Mucosa of gallbladder (tissue), 1 donor: ENCODE measurements around the gene ELP6. TPM values are rescaled to one million over a fixed set of nuclear protein-coding genes. Genes with fewer than 3 reads are reported as not detected.
A peak's percentile ranks its signal among the peaks of the same experiment; 100 is the strongest.
"Not testable (repeated sequence)": the region's sequence is repeated elsewhere in the genome, so short reads cannot be mapped to it uniquely, and the experiment has no call there.

Experiments
- DNase-seq: peaks from one replicate; pipeline ENCODE4 v3.0.0-alpha.2; 2020; ENCODE audit warnings: low spot score
- total RNA-seq: library from RNA; stranded (reverse); gene quantifications from one replicate; pipeline ENCODE4 v1.2.1, GENCODE V29; 2021
- donor health status: DM: no; HTN: no; CAD: no.

The ELP6 gene
- total RNA-seq, 1 donor from 2014 or later: 23.8 TPM

GRCh38 chr3:47512416-47513124 is 942 bp downstream of the ELP6 start:
- no peak for DNase-seq

- DNase-seq: not testable (repeated sequence)
These were observed 8.2 kb downstream of the ELP6 start for GRCh38 chr3:47505267-47505666.

GRCh38 chr3:47504113-47504512 is 9.4 kb downstream of the ELP6 start:
- DNase-seq: no peak

- no peak for DNase-seq
These were observed 10.5 kb downstream of the ELP6 start for GRCh38 chr3:47503033-47503432.

GRCh38 chr3:47496892-47497291 is 16.6 kb downstream of the ELP6 start:
- no peak for DNase-seq

GRCh38 chr3:47495886-47496285 is 17.6 kb downstream of the ELP6 start:
- no peak for DNase-seq

GRCh38 chr3:47495111-47495510 is 18.4 kb downstream of the ELP6 start:
- DNase-seq: no peak

- no peak for DNase-seq
These were observed 21.7 kb downstream of the ELP6 start for GRCh38 chr3:47491777-47492176.

GRCh38 chr3:47491186-47491585 is 22.3 kb downstream of the ELP6 start:
- no peak for DNase-seq

- DNase-seq: no peak
These were observed 26.2 kb downstream of the ELP6 start for GRCh38 chr3:47487265-47487664.

- no peak for DNase-seq
These were observed 27.7 kb downstream of the ELP6 start for GRCh38 chr3:47485812-47486211.

GRCh38 chr3:47482366-47482765 is 31.1 kb downstream of the ELP6 start:
- DNase-seq: no peak

- DNase-seq: not testable (repeated sequence)
These were observed 31.7 kb downstream of the ELP6 start for GRCh38 chr3:47481763-47482162.

- DNase-seq: not testable (repeated sequence)
These were observed 33.2 kb downstream of the ELP6 start for GRCh38 chr3:47480267-47480666.

GRCh38 chr3:47479826-47480160 is 33.7 kb downstream of the ELP6 start:
- DNase-seq: no peak

- DNase-seq: no peak
These were observed 35.5 kb downstream of the ELP6 start for GRCh38 chr3:47478022-47478421.

- DNase-seq: no peak
These were observed 36.8 kb downstream of the ELP6 start for GRCh38 chr3:47476644-47477199.

GRCh38 chr3:47476330-47476626 is 37.2 kb downstream of the ELP6 start:
- no peak for DNase-seq

- DNase-seq: peak; percentile 93
These were observed 37.8 kb downstream of the ELP6 start, which contains the start of gene SCAP for GRCh38 chr3:47475570-47476329. Gene SCAP, minus strand, starts transcription at chr3:47475941. Its CDS starts 32,948 bp downstream, at chr3:47442993.

GRCh38 chr3:47475029-47475569 is 38.4 kb downstream of the ELP6 start:
- DNase-seq: no peak

- DNase-seq: no peak
These were observed 40.1 kb downstream of the ELP6 start for GRCh38 chr3:47473391-47473790.

- no peak for DNase-seq
These were observed 43.9 kb downstream of the ELP6 start for GRCh38 chr3:47469616-47470015.

- not testable (repeated sequence) for DNase-seq
These were observed 45.2 kb downstream of the ELP6 start for GRCh38 chr3:47468315-47468714.
